GM10847 (cell line): ENCODE data around the gene RAMP3.

Experiments
- POLR2A ChIP-seq: IDR thresholded peaks from 2 replicates; pipeline ENCODE4 v1.6.1; 2011; ENCODE audit not compliant: insufficient read length; ENCODE audit errors: extremely low read depth

RAMP3 gene

GRCh38 chr7:45126201-45126600 lies 31.4 kb upstream of the RAMP3 start:
- TF ChIP-seq POLR2A = no peak

DNA sequence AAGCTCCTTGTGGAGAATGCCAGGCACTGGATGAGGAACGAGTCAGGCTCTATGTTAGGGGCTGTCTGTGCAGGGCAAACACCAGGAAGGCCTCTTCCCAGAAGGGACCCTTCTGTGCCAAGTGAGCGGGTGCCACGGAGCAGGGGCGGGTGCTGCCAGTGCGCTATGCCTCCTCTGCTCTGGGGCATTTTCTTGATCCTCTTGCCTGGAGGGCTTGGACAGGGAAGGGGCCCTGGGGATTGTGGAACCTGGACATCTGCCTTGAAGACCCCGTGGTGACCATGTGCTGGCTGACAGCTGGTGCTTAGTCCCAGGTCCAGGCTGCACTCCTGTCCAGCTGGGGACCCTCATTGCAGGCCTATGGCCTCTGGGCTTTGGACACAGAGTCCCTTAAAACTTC lies 30.7 kb upstream of the RAMP3 start:
- no peak for TF ChIP-seq POLR2A

DNA sequence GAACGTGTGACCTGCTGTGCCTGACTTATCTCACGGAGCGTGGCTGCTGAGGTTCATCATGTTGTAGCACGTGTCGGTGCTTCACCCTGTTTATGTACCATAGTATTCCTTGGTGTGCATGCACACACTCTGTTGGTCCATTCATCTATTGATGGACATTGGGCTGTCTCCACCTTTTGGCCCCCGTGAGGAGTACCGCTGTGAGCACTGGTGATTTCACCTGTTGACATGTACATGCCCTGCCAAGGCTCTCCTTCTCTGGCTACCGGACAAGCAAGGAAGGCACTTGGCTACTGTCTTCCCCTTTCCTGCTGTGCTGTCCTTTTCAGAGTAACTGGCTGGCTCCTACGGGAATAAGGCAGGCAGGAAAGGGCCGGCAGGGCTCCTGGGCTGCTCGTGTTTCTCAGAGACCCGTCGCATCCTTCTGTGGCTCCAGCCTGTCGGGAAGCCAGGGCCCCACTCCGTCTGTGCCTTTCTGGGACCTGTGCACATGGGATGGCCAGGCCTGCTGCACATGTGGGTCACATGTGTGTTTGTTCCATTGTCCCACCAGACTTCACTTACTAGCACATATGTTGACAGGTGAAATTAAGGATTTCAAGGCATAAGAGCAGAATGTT lies 28.3 kb upstream of the RAMP3 start:
- no peak for TF ChIP-seq POLR2A

DNA sequence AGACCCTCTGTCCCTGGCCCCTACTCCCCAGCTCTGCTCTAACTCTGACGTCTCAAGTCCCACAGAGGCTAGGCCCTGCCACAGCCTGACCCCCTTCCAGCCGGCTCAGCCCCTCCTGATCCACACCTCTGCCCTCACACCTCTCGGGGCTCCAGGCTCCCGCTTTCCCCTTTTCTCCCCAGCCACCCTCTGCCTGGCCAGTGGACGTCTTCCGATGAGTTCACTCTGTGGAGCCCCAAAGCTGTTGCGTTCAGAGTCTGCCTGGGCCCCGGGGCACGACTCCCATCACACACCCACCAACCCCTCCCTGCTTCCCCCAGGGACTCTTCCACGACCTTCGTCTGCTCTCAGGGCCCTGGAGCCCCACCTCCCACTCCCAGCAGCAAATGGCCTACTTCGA lies 27.7 kb upstream of the RAMP3 start:
- TF ChIP-seq POLR2A = no peak

DNA sequence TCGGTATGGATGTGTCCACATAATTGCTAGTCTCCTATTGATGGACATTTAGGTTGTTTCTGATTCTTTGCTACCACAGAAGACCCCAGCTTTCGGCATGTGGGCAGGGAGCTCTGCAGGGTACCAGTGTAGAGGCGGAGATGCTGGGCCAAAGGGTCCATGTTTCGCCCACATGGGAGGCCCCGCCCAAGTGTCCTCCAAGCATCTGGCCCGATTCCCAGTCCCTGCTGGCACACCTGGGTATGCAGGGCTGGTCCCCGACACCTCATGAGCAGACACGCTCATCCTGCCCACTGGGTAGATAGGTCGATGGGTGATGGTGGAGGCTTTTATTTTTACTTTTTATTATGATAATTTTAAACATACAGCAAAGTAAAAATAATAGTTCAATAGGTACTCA lies 26.7 kb upstream of the RAMP3 start:
- TF ChIP-seq POLR2A = no peak

GRCh38 chr7:45131891-45132290 lies 25.7 kb upstream of the RAMP3 start:
- no peak for TF ChIP-seq POLR2A

- TF ChIP-seq POLR2A = no peak
Measured at GRCh38 chr7:45132708-45133320, 24.8 kb upstream of the RAMP3 start.

DNA sequence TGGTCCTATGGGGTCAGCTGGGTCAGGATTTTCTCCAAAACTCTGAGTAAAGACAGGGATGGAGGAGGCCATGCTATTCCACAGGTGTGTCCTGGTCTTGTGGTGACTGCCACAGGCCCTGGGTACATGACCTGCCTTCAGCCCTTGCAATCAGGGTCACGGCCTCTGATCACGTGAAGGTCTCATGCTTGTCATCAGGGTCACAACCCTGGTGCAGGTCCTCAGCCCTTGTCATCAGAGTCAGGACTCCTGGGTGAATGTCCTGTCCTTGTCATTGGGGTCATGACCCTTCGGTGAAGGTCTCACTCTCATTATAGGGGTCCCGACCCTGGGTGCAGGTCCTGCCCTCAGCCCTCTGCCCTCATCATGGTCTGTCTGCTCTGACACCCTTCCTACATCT lies 24.2 kb upstream of the RAMP3 start:
- no peak for TF ChIP-seq POLR2A

- TF ChIP-seq POLR2A = no peak
Measured at GRCh38 chr7:45133877-45134276, 23.7 kb upstream of the RAMP3 start.

GRCh38 chr7:45136106-45137060 lies 21.2 kb upstream of the RAMP3 start:
- no peak for TF ChIP-seq POLR2A

DNA sequence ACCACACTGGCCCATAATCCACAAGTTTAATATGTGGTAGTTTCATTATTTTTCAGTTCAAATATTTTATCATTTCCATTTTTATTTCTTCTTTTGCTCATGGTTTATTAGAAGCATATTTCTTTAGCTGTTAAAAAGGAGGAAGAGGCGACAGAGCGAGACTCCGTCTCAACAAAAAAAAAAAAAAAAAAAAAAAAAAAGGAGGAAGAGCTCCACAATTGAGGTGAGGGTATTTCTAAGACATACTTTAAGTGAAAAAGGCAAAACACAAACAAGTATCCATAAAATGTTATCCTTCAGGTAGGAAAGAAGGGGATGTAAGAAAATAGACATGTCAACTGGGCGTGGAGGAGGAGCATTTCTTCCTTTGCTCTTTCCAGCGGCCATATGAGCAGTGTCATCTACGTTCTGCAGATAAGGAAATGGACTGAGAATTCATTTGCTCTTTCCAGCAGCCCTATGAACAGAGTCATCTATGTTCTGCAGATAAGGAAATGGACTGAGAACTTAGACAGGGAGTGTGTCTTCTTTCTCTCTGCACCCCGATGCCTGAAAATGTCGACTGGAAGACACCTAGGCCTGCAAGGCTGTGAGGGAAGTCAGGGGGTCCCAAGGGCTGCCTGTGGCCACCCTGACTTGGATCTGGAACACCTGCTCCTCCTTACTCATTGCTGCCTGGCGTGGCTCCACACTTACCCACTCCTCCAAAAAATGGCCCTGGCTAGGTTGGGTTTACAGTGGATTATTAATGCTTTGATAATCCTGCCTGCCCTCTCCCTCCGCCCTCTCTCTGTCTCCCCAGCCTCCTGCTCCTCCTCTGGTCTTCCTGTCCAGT lies 18.9 kb upstream of the RAMP3 start:
- no peak for TF ChIP-seq POLR2A

DNA sequence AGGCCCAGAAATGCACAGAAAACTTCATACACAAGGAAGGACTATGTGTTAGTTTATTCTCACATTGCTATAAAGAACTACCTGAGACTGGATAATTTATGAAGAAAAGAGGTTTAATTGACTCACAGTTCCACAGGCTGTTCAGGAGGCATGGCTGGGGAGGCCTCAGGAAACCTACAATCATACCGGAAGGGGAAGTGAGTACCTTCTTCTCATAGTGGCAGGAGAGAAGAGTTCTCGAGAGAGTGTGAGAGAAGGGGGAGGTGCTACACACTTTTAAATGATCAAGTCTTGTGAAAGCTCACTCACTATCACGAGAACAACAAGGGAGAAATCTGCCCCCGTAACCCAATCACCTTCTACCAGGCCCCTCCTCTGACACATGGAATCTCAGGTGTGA lies 16.8 kb upstream of the RAMP3 start:
- no peak for TF ChIP-seq POLR2A

GRCh38 chr7:45143616-45144015 lies 14.0 kb upstream of the RAMP3 start:
- no peak for TF ChIP-seq POLR2A

DNA sequence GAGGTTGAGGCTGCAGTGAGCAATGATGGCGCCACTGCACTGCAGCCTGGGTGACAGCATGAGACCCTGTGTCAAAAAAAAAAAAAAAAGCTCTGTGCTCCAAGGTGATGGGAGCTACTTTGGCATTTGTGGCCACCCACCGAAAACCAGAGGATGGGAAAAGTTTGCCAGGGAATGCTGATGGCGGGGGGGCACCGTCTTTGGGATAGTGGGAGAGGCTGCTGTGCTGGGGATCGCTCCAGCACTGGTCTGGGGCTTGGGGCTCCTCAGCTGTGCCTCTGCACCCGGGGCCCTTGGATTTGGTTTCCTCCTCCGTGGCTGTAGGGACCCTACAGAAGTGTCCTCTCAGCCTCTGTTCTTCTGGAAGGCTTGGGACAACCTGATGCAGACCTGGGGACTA lies 11.7 kb upstream of the RAMP3 start:
- TF ChIP-seq POLR2A = no peak
